ENCODE measurements around the gene HDAC11.

The HDAC11 gene

DNA sequence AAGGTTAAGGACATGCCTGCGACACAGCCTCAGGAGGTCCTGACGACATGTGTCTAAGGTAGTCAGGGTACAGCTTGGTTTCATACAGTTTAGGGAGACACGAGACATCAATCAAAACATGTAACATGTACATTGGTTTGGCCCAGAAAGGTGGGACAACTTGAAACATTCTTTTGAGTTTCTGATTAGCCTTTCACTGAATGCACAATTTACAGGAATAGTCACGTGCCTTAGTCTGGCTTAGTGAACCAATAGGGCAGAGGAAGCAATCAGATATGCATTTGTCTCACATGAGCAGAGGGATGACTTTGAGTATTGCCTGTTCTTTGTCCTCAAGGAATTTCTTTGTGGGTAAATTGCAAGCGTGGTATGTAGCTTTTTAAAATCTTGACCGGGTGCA is 24.5 kb upstream of the HDAC11 start:
- no peaks in the 10 kb centered on the region for H3K9me3 ChIP-seq (ENCODE audit: control insufficient read depth in 1 of 2, low read length in 2 of 2)
- H3K27ac ChIP-seq (ENCODE audit: low read depth, low read length): no peak overlapping the region
- no peaks in the 10 kb centered on the region for H3K36me3 ChIP-seq (ENCODE audit: control insufficient read depth in 1 of 2, insufficient read depth in 2 of 2, low read length in 2 of 2)

DNA sequence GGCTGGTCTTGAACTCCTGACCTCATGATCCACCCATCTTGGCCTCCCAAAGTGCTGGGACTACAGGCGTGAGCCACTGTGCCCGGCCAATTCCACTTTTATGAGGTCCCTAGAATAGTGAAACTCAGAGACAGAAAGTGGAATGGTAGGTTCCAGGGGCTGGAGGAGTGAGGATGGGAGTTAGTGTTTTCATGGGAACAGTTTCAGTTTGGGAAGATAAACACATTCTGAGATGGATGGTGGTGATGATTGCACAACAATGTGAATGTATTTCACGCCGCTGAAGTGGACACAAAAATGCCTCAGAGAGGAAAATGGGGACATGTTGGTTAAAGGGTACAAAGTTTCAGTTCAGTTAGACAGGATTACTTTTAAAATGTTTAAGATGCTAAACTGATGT is 22.5 kb upstream of the HDAC11 start:
- H3K9ac ChIP-seq (ENCODE audit: low read depth in 1 of 2, low read length in 2 of 2): no peak overlapping the region
- H3K4me1 ChIP-seq (ENCODE audit: control insufficient read depth in 1 of 2, insufficient read depth in 2 of 2, low read length in 2 of 2): peaks cover under 1 to 1% of the 10 kb centered on the region in 2 donors
- no peak overlapping the region for H3K27ac ChIP-seq (ENCODE audit: low read depth, low read length)
- H3K27me3 ChIP-seq (ENCODE audit: control insufficient read depth in 1 of 2, insufficient read depth in 2 of 2, low read length in 2 of 2): no peaks in the 10 kb centered on the region
- no peaks in the 10 kb centered on the region for H3K36me3 ChIP-seq (ENCODE audit: control insufficient read depth in 1 of 2, insufficient read depth in 2 of 2, low read length in 2 of 2)
- H3K9me3 ChIP-seq (ENCODE audit: control insufficient read depth in 1 of 2, low read length in 2 of 2): no peaks in the 10 kb centered on the region
- H3K4me3 ChIP-seq (ENCODE audit: low read depth in 1 of 2, low read length in 2 of 2): no peak overlapping the region

More for the DNA sequence above, 24.5 kb upstream of the HDAC11 start:
- Histone ChIP-seq H3K9ac (ENCODE audit: low read depth in 1 of 2, low read length in 2 of 2) (no peak overlapping the region), H3K4me1 (ENCODE audit: control insufficient read depth in 1 of 2, insufficient read depth in 2 of 2, low read length in 2 of 2) (peaks cover 6 to 9% of the 10 kb centered on the region in 2 donors), H3K4me3 (ENCODE audit: low read depth in 1 of 2, low read length in 2 of 2) (no peak overlapping the region), H3K27me3 (ENCODE audit: control insufficient read depth in 1 of 2, insufficient read depth in 2 of 2, low read length in 2 of 2) (no peaks in the 10 kb centered on the region)

DNA sequence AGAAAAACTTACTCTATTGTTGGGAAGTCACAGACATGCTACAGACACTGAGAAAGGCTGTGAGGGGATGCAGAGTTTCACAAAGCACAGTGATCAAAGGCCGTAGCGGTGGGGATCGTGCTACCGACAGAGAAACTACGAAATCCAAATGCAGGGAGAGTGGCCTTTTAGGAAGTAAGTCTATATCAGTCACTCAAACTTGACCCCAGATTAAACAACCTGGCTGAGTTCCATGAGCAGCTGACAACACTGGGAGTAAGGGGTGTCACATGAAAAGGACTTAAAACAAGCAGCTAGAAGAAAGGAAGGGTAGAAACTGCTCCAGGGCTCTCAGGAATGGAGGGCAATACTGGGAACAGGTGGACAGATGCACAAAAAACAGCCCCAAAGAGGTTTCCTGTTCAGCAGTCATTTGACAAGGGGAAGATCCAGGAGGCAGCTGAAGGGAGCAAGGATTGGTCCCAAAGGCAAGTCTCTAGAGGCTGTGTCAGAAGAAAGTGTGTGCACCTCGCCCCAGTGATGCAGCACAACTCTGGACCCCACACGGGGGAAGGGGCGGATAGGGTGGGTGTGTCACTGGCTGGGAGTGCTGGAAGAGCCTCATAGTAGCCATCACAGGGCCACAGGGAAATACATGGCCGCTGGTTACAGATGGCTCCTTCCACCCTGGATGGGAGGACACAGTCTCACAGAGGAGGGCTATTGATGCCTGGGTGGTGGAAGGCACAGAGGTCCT is 20.3 kb upstream of the HDAC11 start:
- H3K27ac ChIP-seq (ENCODE audit: low read depth, low read length): no peak overlapping the region
- H3K4me3 ChIP-seq (ENCODE audit: low read depth in 1 of 2, low read length in 2 of 2): no peak overlapping the region
- H3K9me3 ChIP-seq (ENCODE audit: control insufficient read depth in 1 of 2, low read length in 2 of 2): no peaks in the 10 kb centered on the region
- H3K27me3 ChIP-seq (ENCODE audit: control insufficient read depth in 1 of 2, insufficient read depth in 2 of 2, low read length in 2 of 2): no peaks in the 10 kb centered on the region
- H3K36me3 ChIP-seq (ENCODE audit: control insufficient read depth in 1 of 2, insufficient read depth in 2 of 2, low read length in 2 of 2): no peaks in the 10 kb centered on the region
- no peaks in the 10 kb centered on the region for H3K4me1 ChIP-seq (ENCODE audit: control insufficient read depth in 1 of 2, insufficient read depth in 2 of 2, low read length in 2 of 2)
- H3K9ac ChIP-seq (ENCODE audit: low read depth in 1 of 2, low read length in 2 of 2): no peak overlapping the region

DNA sequence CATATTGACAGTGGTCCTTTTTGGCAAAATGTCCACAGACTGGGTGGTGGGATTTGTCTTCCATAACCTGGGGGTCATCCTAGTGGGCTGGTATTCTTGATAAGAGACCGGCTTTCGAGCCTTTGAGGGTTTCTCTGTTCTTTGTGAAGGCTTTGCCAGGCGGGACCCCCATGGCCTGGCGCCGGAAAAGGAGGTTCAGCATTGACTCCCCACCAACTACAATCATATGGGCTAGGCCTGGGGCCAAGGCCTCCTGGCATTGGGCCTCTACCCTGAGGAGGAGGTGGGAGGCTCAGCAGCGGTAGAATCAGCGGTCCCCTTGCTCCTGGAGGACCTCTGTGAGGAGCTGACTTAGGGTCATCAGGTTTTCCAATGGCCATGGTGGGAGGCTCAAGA is 19.8 kb upstream of the HDAC11 start:
- no peaks in the 10 kb centered on the region for H3K27me3 ChIP-seq (ENCODE audit: control insufficient read depth in 1 of 2, insufficient read depth in 2 of 2, low read length in 2 of 2)
- no peaks in the 10 kb centered on the region for H3K4me1 ChIP-seq (ENCODE audit: control insufficient read depth in 1 of 2, insufficient read depth in 2 of 2, low read length in 2 of 2)
- no peak overlapping the region for H3K27ac ChIP-seq (ENCODE audit: low read depth, low read length)
- H3K9ac ChIP-seq (ENCODE audit: low read depth in 1 of 2, low read length in 2 of 2): no peak overlapping the region
- H3K36me3 ChIP-seq (ENCODE audit: control insufficient read depth in 1 of 2, insufficient read depth in 2 of 2, low read length in 2 of 2): no peaks in the 10 kb centered on the region
- no peaks in the 10 kb centered on the region for H3K9me3 ChIP-seq (ENCODE audit: control insufficient read depth in 1 of 2, low read length in 2 of 2)
- no peak overlapping the region for H3K4me3 ChIP-seq (ENCODE audit: low read depth in 1 of 2, low read length in 2 of 2)

DNA sequence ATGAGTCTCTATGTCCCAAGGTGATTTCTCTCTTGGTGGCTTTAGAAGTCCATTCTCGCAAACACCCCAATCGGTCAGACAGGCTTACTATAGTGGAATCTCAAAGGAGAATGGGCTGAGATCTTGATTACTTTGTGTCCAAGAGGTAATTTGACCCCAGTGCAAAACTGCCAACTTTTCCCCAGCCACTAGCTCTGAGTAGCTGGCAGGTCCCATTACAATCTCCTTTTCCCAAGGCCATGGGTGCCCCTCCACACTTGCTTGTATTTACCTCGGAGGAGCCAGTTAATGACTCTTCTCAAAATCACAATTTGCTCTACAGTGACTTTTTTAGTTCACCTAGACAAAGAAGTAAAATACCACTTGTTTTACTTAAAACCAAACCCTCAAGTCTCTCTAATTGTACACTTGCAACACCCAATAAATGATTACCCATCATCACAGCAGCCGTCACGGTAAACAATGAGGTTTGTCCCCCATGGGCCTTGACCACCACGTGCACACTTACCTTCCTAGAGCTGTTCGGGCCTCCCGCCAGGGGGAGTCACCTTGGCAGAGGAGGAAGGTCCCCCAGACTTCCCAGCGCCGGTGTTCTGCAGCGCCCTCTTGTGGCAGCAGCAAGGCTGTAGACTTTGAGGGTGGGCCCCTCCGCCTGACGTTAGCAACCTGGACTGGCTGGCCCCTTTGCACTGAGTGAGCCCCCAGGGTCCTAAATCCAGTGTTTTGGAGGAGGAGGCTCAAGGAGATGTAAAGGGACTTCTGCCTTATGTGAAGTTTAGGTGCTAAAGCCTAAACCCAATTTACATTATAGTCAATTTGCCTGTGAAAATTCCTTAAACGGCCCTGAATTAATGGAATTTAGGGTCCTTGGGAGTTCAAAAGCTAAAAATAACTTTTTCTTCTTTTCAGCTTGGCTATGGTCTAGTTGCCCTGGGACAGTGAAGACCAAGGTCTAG is 18.7 kb upstream of the HDAC11 start:
- H3K27me3 ChIP-seq (ENCODE audit: control insufficient read depth in 1 of 2, insufficient read depth in 2 of 2, low read length in 2 of 2): no peaks in the 10 kb centered on the region
- H3K27ac ChIP-seq (ENCODE audit: low read depth, low read length): no peak overlapping the region
- H3K4me1 ChIP-seq (ENCODE audit: control insufficient read depth in 1 of 2, insufficient read depth in 2 of 2, low read length in 2 of 2): no peaks in the 10 kb centered on the region
- no peaks in the 10 kb centered on the region for H3K9me3 ChIP-seq (ENCODE audit: control insufficient read depth in 1 of 2, low read length in 2 of 2)
- no peak overlapping the region for H3K9ac ChIP-seq (ENCODE audit: low read depth in 1 of 2, low read length in 2 of 2)
- H3K4me3 ChIP-seq (ENCODE audit: low read depth in 1 of 2, low read length in 2 of 2): no peak overlapping the region
- H3K36me3 ChIP-seq (ENCODE audit: control insufficient read depth in 1 of 2, insufficient read depth in 2 of 2, low read length in 2 of 2): no peaks in the 10 kb centered on the region

DNA sequence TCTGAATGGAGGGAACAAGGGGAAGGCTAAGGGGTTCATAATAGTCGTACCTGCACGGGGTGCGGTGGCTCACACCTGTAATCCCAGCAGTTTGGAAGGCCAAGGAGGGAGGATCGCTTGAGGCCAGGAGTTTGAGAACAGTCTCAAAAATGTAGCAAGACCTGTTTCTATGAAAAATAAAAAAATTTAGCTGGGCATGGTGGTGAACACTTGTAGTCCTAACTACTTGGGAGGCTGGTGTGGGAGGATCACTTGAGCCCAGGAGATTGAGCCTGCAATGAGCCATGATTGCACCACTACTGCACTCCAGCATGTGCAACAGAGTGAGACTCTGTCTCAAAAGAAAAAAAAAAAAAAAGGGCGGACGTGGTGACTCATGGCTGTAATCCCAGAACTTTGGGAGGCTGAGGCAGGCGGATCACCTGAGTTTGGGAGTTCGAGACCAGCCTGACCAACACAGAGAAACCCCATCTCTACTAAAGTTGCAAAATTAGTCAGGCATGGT is 17.9 kb upstream of the HDAC11 start:
- Histone ChIP-seq H3K9ac (ENCODE audit: low read depth in 1 of 2, low read length in 2 of 2) (no peak overlapping the region), H3K4me1 (ENCODE audit: control insufficient read depth in 1 of 2, insufficient read depth in 2 of 2, low read length in 2 of 2) (no peaks in the 10 kb centered on the region), H3K36me3 (ENCODE audit: control insufficient read depth in 1 of 2, insufficient read depth in 2 of 2, low read length in 2 of 2) (no peaks in the 10 kb centered on the region), H3K27ac (ENCODE audit: low read depth, low read length) (no peak overlapping the region), H3K27me3 (ENCODE audit: control insufficient read depth in 1 of 2, insufficient read depth in 2 of 2, low read length in 2 of 2) (no peaks in the 10 kb centered on the region), H3K4me3 (ENCODE audit: low read depth in 1 of 2, low read length in 2 of 2) (no peak overlapping the region), H3K9me3 (ENCODE audit: control insufficient read depth in 1 of 2, low read length in 2 of 2) (no peaks in the 10 kb centered on the region)

DNA sequence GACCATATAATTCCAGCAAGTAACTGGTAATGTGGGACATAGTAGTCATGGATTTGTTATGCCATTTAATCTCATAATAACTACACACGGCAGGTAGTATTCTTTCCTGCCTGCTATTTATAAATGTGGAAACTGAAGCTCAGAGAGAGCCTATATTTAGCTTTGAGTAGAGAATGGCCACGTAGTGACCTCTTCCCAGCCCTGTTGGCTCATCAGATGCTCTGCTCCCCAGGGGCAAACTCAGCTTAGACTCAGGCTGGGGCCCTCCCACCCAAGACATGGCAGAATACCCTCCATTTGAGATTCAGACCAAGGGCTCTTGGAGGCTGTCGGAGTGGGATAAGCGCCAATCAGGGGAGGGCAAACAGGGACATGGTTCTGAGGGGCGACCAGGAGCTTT is 17.3 kb upstream of the HDAC11 start:
- Histone ChIP-seq H3K9me3 (ENCODE audit: control insufficient read depth in 1 of 2, low read length in 2 of 2) (no peaks in the 10 kb centered on the region), H3K4me3 (ENCODE audit: low read depth in 1 of 2, low read length in 2 of 2) (no peak overlapping the region), H3K27me3 (ENCODE audit: control insufficient read depth in 1 of 2, insufficient read depth in 2 of 2, low read length in 2 of 2) (no peaks in the 10 kb centered on the region), H3K36me3 (ENCODE audit: control insufficient read depth in 1 of 2, insufficient read depth in 2 of 2, low read length in 2 of 2) (no peaks in the 10 kb centered on the region), H3K27ac (ENCODE audit: low read depth, low read length) (no peak overlapping the region), H3K4me1 (ENCODE audit: control insufficient read depth in 1 of 2, insufficient read depth in 2 of 2, low read length in 2 of 2) (no peaks in the 10 kb centered on the region), H3K9ac (ENCODE audit: low read depth in 1 of 2, low read length in 2 of 2) (no peak overlapping the region)

DNA sequence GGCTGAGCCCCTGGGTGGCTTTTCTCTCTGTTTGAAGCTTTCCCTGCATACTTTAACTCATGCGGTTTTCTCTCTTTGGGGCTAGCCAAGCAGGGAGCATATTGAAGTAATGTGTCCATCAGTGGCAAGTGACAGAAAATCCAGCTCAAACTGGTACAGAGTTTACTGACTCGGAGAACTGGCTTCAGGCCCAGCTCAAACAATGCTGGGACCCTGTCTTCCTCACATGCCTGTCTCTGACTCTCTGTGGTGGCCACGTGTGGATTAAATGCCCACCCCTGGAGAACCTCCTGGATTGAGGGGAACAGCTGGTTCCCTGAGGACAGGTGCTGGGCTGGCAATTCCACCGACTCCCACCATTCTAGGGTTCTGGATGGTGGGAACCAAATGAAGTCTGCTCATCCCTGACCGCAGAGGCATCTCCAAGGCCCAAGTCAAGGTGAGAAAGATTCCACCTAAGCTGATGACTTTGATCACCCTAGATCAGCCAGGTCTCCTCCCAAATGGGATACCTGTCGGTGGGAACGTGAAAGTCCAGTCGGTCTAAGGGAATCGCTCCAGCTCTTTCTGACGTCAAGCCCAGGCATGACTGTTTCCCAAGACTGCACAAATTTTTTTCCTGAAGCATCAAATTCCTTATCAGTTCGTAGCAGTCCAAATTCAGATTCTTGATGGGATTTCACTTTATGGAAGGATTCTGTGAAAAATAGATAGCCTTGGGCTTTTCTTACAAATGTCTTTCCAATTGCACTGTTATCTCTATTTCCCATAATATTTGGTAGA is 16.3 kb upstream of the HDAC11 start:
- no peaks in the 10 kb centered on the region for H3K36me3 ChIP-seq (ENCODE audit: control insufficient read depth in 1 of 2, insufficient read depth in 2 of 2, low read length in 2 of 2)
- H3K9ac ChIP-seq (ENCODE audit: low read depth in 1 of 2, low read length in 2 of 2): no peak overlapping the region
- no peaks in the 10 kb centered on the region for H3K4me1 ChIP-seq (ENCODE audit: control insufficient read depth in 1 of 2, insufficient read depth in 2 of 2, low read length in 2 of 2)
- no peaks in the 10 kb centered on the region for H3K9me3 ChIP-seq (ENCODE audit: control insufficient read depth in 1 of 2, low read length in 2 of 2)
- H3K4me3 ChIP-seq (ENCODE audit: low read depth in 1 of 2, low read length in 2 of 2): no peak overlapping the region
- H3K27ac ChIP-seq (ENCODE audit: low read depth, low read length): no peak overlapping the region
- no peaks in the 10 kb centered on the region for H3K27me3 ChIP-seq (ENCODE audit: control insufficient read depth in 1 of 2, insufficient read depth in 2 of 2, low read length in 2 of 2)

DNA sequence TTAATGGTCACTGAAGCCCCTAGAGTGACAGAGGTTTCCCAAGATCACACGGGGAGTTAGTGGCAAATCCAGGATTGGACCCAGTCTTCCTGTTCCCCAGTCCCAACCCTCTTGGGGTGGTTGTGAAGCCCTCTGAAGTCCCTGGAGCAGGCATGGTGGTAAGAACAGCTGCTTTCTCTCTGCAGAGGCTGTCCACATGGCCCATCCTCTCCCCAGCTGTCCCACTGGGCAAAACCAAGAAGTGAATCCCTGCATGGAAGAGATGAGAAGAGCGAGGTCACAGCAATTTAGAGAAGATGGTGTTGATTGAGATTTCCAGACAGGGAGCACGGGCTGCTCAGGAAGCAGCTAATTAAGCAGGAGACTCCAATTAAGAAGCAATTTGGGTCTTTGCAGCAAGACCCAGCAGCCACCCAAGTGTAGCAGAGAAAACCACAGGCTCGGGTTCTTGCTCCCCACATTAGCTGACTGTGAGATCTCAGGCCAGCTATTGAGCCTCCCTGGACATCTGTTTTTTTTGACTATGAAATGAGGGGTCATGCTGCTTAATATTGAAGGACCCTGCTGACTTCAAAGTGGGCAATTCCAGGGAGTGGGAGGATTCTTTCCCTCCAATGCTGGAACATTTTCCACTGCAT is 14.8 kb upstream of the HDAC11 start:
- H3K4me1 ChIP-seq (ENCODE audit: control insufficient read depth in 1 of 2, insufficient read depth in 2 of 2, low read length in 2 of 2): no peaks in the 10 kb centered on the region
- no peak overlapping the region for H3K4me3 ChIP-seq (ENCODE audit: low read depth in 1 of 2, low read length in 2 of 2)
- H3K9ac ChIP-seq (ENCODE audit: low read depth in 1 of 2, low read length in 2 of 2): no peak overlapping the region
- no peak overlapping the region for H3K27ac ChIP-seq (ENCODE audit: low read depth, low read length)
- no peaks in the 10 kb centered on the region for H3K36me3 ChIP-seq (ENCODE audit: control insufficient read depth in 1 of 2, insufficient read depth in 2 of 2, low read length in 2 of 2)
- no peaks in the 10 kb centered on the region for H3K27me3 ChIP-seq (ENCODE audit: control insufficient read depth in 1 of 2, insufficient read depth in 2 of 2, low read length in 2 of 2)
- H3K9me3 ChIP-seq (ENCODE audit: control insufficient read depth in 1 of 2, low read length in 2 of 2): no peaks in the 10 kb centered on the region
